ENCODE data around the gene GPATCH2.
A peak's percentile ranks its signal among the peaks of the same experiment; 100 is the strongest.
"Not testable (repeated sequence)": the region's sequence is repeated elsewhere in the genome, so short reads cannot be mapped to it uniquely, and the experiment has no call there.

Gene GPATCH2

DNA sequence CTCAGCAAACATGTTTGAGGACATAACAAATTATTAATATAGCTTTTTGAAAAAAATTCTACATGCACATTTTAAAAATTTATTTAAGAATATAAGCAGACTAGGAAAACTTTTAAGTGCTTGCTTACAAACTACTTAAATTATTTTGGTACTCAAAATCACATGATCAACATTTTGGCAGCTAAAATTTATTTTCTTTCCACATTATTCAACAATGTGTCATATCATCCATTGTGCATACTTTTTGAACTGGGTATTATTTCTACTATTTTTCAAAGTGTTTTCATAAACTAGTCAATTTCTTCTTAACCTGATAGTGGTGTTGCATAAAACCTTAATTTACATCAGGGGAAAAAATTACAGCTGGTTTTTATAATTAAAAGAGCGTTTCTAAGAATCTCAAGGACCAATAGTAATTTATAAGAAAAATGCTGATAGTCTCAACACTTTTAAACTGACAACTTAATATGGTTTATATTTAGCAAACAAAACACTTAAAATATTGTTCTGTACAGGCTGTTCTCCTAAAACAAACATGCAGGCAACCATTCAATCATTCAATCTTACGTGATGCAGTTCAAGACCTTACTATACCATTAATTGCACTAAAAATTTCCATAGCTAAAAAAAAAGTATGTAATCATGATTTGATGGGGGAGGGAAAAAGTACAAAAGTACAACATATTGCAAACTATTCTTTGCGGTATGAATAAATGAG, 105.0 kb downstream of the GPATCH2 start:
- DNase-seq (ENCODE audit: low read depth) = peak; percentile 59

GRCh38 chr1:217524787-217525520, 105.9 kb downstream of the GPATCH2 start:
- peak; percentile 78 for DNase-seq (ENCODE audit: low read depth)

GRCh38 chr1:217523921-217524320, 107.0 kb downstream of the GPATCH2 start:
- DNase-seq (ENCODE audit: low read depth) = not testable (repeated sequence)

- DNase-seq (ENCODE audit: low read depth) = no peak
Observed at GRCh38 chr1:217522277-217522676, 108.6 kb downstream of the GPATCH2 start.

DNA sequence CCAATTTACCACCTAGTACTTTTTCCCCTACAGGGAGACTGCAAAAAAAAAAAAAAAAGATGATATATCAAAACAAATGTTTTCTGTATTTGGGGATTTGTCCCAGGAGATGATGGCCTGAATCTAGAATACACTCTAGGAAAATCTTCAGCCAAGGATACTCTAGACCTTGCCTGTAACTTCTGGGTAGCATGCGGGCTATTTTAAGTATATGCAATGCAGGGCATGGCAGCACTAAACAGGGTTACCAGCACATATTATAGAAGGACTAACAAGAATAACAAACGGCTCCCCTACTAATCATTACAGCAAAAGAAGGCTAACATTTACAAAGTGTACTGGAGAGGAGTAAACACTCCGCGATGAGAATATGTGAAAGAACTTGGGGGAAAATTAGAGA, 109.6 kb downstream of the GPATCH2 start:
- DNase-seq (ENCODE audit: low read depth) = no peak

DNA sequence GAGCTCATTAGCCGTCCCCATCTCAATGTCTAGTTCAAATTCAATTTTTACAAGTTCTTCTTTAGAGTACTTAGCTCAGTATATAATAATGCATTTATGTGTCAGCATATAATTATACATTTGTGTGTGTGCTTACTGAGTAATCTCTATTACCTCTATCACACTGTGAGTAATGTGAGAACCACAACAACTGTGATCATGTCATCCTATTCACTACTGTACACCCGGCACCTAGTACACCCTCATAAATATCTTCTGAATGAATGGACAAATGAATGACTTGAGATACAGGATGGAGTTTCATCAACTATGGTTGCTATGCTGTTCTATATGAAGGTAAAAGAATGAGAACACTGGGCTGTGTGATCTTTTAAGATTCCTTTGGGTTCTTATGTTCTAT, 124.0 kb downstream of the GPATCH2 start:
- peak; percentile 56 for DNase-seq (ENCODE audit: low read depth)

DNA sequence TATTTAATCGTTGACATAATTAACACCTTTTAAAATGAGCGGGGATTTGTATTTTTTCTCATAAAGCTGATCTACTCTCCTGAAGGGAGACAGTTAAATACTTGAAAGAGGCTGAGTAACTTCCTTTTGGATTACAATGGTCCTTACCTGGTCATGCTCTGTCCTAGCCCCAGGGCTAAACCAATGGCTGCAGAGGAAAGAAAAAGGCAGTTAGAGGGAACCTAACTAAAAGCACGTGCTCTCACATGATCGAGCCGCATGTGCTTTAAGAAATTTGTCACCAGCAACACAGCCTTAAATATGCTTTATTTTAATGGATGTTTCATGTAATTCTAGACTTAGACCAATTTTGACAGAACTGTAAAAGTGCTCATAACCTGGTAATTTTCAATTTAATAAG, 132.7 kb downstream of the GPATCH2 start:
- no peak for DNase-seq (ENCODE audit: low read depth)

GRCh38 chr1:217495249-217495648, 135.6 kb downstream of the GPATCH2 start:
- no peak for DNase-seq (ENCODE audit: low read depth)

DNA sequence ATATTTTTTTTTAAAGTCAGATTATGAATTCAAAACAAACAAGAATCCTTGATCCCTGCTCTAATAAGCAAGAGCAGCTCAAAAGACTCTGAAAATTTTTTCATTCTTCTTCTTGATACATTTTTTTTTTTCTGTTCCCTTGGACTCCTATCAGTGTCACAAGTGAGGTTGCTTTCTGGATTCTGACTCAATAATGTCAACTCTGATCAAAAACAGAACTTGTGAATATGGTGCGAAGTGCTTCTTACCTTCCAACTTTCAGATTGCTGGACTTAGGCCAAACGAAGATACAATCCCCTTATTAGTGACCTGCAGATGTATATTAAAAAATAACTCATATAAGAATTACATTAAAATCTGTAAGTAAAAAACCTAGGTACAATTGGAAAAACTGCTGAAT, 136.1 kb downstream of the GPATCH2 start:
- no peak for DNase-seq (ENCODE audit: low read depth)

DNA sequence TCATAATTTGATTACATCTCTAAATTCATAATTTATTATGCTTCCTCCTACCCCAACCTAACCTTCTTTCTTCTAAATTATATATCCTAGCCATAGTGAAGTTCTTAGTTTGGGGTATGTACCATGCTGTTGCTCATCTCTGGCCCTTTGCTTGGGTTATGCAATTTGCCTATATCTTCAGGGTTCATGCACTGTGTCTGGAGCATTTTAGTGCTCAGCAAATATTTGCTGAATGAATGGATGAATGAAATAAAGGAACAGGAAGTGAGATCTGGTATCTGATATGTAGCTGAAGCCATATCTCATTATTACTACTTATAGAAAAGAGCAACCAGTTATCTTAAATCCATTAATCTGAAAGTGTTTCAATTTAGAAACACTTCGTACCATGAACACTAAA, 137.6 kb downstream of the GPATCH2 start:
- peak; percentile 79 for DNase-seq (ENCODE audit: low read depth)

GRCh38 chr1:217484871-217485270, 146.0 kb downstream of the GPATCH2 start:
- DNase-seq (ENCODE audit: low read depth) = no peak

DNA sequence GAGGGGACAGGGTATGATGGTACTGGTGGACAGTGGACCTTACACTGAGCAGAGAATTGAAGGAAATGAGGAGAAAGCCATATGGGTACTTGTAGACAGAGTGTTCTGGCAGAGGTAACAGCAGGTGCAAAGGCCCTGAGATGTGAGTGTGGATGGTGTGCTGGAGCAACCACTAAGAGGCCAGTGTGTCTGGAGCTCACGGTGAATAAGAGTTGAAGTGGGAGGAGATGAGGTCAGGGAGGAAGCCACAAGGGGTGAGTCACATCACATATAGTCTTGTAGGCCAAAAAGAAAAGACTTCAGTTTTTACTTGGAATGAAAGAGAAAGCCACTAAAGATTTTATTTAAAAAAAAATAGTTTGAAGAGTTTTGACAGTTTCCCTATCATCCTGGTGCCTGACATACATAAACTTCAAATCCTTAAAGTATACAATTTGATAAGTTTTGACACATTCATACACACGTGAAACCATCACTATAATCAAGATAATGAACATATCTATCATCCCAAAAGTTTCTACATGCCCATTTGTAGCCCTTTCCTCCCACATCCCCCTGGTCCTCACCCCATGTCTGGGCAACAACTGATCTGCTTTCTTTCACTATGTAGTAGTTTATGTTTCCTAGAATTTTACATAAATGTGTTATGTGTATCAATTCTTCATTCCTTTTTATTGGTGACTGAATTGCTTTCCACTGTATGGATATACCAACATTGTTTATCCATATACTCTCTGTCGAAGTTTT, 148.4 kb downstream of the GPATCH2 start:
- peak; percentile 97 for DNase-seq (ENCODE audit: low read depth)

GRCh38 chr1:217478450-217478849, 152.4 kb downstream of the GPATCH2 start:
- no peak for DNase-seq (ENCODE audit: low read depth)

DNA sequence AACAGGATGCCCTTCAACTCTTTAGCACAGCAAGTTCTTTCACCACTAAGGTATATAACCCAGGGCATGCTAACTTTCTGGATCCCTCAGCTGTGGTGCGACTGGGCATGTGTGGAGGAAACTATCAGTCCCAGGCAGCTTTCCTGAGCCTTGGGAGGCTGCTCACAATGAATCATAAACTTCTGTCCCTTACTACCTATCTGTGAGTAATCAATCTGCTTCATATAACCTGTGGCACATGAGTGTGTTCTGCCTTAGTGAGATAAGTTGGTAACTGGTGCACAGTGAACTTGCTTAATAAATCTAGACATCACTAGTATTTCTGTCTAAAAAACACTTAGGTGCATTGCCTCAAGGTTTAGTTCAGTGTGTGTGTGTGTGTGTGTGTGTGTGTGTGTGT, 158.0 kb downstream of the GPATCH2 start:
- peak; percentile 5 for DNase-seq (ENCODE audit: low read depth)

DNA sequence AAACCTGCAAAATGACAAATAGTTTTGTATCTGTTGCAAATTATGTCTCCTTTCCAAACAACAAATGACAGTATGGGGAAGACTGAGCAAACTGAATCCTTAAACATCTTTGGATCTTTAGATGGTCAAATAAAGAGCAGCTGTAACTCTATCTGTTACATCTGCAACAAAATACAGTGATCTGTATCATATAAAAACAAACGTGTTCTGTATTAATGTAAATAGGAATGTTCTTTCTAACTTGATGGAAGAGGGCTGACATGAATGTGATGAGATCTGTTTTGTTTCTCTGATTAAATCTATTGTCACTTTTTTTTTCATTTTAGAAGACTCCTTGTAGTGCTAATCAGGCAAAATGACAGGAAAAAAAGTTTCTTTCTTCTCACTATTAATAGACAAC, 159.5 kb downstream of the GPATCH2 start:
- DNase-seq (ENCODE audit: low read depth) = no peak

- DNase-seq (ENCODE audit: low read depth) = no peak
Observed at GRCh38 chr1:217469983-217470382, 160.9 kb downstream of the GPATCH2 start.

DNA sequence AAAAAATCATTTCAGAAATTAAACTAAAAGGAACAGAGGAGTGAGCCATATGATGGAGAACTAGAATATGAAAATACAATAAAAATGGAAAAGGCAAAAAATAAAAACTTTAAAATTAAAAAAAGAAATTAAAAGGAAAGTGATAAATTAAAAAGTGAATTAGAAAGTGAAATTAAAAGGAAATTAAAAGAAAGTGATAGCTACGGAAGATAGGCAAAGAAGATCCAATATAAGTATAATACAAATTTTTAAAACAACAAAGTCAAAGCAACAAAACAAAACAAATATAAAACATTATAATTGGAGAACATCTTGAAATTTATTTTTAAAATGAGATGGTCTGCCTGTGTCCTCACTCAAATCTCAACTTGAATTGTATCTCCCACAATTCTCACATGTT, 165.8 kb downstream of the GPATCH2 start:
- no peak for DNase-seq (ENCODE audit: low read depth)

DNA sequence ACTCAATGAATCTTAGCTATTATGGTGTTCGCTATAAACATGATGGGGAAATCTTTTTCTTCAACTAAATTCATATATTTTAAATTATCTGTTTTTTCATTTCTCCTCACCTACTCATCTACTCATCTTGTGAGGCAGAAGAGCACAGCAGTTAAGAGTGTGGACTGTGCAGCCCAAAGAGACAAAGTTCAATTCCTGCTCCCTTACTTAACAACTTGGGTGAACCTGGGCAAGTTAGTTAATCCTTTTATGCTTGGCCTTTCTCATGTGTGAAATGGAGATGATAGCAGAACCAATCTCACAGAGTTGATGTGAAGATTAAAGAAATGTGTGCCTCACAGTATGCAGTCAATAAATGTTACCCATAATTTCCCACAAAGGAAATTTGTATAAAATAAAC, 168.2 kb downstream of the GPATCH2 start:
- no peak for DNase-seq (ENCODE audit: low read depth)

DNA sequence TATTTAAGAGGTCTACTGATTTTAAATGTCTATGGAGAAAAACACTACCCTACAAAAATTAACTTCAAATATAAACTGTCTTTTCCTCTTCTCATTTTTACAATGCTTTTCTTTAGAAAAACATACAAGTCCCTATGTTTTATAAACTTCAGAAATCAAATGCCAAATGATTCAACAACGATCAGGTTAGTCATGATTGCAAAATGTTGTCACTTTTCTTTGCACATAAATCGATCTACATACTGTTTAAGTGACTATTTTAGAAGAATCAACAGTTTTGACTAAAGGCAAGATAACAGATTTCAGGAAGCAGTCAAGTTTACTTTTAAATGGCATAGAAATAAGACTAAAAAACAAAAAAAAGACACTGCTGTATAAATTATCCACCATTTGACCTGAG, 168.7 kb downstream of the GPATCH2 start:
- peak; percentile 23 for DNase-seq (ENCODE audit: low read depth)

GRCh38 chr1:217457016-217457415, 173.9 kb downstream of the GPATCH2 start:
- no peak for DNase-seq (ENCODE audit: low read depth)

- no peak for DNase-seq (ENCODE audit: low read depth)
Observed at GRCh38 chr1:217456261-217456660, 174.6 kb downstream of the GPATCH2 start.

- DNase-seq (ENCODE audit: low read depth) = no peak
Observed at GRCh38 chr1:217453816-217454215, 177.1 kb downstream of the GPATCH2 start.

- no peak for DNase-seq (ENCODE audit: low read depth)
Observed at GRCh38 chr1:217449370-217449769, 181.5 kb downstream of the GPATCH2 start.
